Coronary artery (tissue), 2 donors: ENCODE data around the gene ATP2A3.

ENCODE experiments used
- DNase-seq: peaks from one replicate; pipeline ENCODE4 v3.0.0-alpha.2; 2017; ENCODE audit warnings: low spot score
- H3K27ac ChIP-seq, 2 donors: fragments of 200-600 bp; sonication (generic); one replicate each; pipeline ENCODE4 v1.5.1; 2016 to 2019
- H3K4me3 ChIP-seq: fragments of 200-600 bp; sonication (generic); 2 replicates; pipeline ENCODE4 v1.5.1; 2016; ENCODE audit warnings: mild to moderate bottlenecking, moderate library complexity
- CTCF ChIP-seq: fragments of 200-600 bp; sonication (generic); IDR thresholded peaks from one replicate; pipeline ENCODE4 v1.5.1; 2019; ENCODE audit warnings: antibody characterized with exemption

ATP2A3 gene

GRCh38 chr17:3879591-3880417, 84.4 kb downstream of the ATP2A3 start:
- no peak for TF ChIP-seq CTCF
- Histone ChIP-seq H3K4me3 (no peak overlapping the region), H3K27ac (peak overlapping the region in 1 of 2 donors; percentile 17)
- DNase-seq: no peak

GRCh38 chr17:3879186-3879585, 85.1 kb downstream of the ATP2A3 start:
- TF ChIP-seq CTCF: no peak
- Histone ChIP-seq H3K27ac (peak overlapping the region in 1 of 2 donors; percentile 17), H3K4me3 (no peak overlapping the region)
- no peak for DNase-seq

- TF ChIP-seq CTCF: no peak
- no peak for DNase-seq
- H3K4me3 ChIP-seq: no peak overlapping the region
Measured at GRCh38 chr17:3877220-3877619, 87.0 kb downstream of the ATP2A3 start.

GRCh38 chr17:3875317-3875716, 88.9 kb downstream of the ATP2A3 start:
- TF ChIP-seq CTCF: no peak
- Histone ChIP-seq H3K27ac (no peak overlapping the region), H3K4me3 (no peak overlapping the region)
- no peak for DNase-seq

More at GRCh38 chr17:3877220-3877619, 87.0 kb downstream of the ATP2A3 start:
- no peak overlapping the region for H3K27ac ChIP-seq
